SH-SY5Y (cell line): ENCODE measurements around the gene BRINP3.

Source experiments
- GATA2 ChIP-seq: IDR thresholded peaks from 2 replicates; pipeline ENCODE4 v1.6.1; 2011; ENCODE audit warnings: mild to moderate bottlenecking, low read depth, low read length
- GATA3 ChIP-seq: IDR thresholded peaks from 2 replicates; pipeline ENCODE4 v1.6.1; 2011; ENCODE audit warnings: low read depth, mild to moderate bottlenecking, low read length, moderate library complexity

- TF ChIP-seq GATA2 (no peak), GATA3 (no peak)
Observed at GRCh38 chr1:190484045-190484444, 6.4 kb upstream of the BRINP3 start.
